SH-SY5Y (cell line): ENCODE results near the gene POU5F1.

Experiments
- GATA2 ChIP-seq: IDR thresholded peaks from 2 replicates; pipeline ENCODE4 v1.6.1; 2011; ENCODE audit warnings: mild to moderate bottlenecking, low read depth, low read length
- GATA3 ChIP-seq: IDR thresholded peaks from 2 replicates; pipeline ENCODE4 v1.6.1; 2011; ENCODE audit warnings: low read depth, mild to moderate bottlenecking, low read length, moderate library complexity

GRCh38 chr6:31115941-31116560 is 54.4 kb downstream of the POU5F1 start:
- TF ChIP-seq GATA2 (no peak), GATA3 (no peak)
